HG02610 (cell line): ENCODE measurements around the gene POLN.

Source experiments
- ATAC-seq: cut with Tn5 transposase; IDR thresholded peaks from one replicate; pipeline ENCODE4 v1.9.1; 2021; ENCODE audit warnings: mild to moderate bottlenecking, moderate library complexity; ENCODE audit not compliant: unreplicated experiment

POLN gene

DNA sequence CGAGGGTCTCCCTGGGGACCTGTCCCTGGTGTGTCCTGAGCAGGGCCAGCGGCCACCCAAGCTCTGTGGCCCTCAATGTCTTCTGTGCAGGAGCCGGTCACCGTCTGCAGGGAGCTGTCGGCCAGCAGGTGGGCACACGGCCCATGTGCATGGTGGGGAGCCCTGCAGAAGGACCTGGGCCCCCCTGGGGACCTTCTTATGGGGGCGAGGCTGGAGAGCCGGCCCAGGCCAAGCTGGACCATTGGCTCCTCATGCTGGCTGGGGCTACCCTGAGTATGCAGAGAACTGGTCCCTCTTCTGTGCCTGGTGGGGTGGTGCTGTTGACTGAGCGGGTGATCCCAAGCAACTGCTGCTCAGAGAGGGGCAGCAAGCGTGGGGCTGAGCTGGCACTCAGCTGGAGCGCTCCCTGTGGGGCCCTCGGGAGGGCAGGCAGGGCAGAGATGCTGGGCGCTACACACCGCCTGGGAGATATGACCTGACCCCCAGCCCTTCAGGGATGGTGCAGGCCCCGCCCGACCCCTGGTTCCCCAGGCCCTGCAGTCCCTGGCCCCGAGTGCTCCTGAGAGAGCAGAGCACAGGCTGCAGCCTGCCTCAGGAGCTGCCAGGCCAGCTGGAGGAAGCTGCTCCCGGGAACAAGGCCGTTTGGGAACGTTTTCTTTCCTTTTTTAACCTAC lies 168.0 kb downstream of the POLN start:
- no peak for ATAC-seq

DNA sequence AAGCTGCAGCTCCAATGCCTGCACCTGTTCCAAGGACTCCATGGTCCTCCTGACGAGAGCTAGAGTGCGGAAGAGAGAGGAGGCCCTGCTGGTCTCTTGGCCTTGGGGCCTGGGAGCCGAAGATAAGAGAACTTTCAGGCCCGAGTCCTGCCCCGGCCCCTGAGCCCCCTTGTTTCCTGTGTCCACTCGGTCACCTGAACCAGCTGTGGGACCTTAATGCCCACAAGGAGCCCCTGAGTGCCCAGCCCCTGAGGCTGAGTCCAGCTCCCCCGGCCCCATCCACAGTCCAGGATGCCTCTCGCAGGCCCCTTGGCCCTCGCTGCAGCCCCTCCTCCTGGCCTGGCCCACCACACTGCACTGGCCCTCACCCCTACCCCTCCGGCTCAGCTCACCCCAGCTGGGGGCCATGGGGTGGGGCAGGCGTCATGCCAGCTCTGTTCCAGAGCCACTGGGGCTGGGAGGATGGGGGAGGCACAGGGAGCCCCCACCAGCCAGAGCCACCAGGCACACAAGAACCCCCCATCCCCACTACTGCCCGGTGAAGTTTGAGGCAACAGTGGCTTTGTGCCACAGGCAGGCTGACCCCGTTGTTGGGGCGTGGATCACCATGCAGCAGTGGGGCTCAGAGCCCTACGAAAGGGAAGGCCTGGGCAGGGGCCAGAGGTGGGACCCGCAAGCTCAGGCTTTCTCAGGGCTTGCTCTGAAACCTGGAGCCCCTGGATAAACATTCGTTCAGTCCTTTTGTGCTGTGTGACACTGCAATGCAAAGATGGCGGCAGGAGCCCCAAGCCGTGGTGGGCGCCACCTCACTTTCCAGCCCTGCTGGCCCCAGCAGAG lies 168.7 kb downstream of the POLN start:
- no peak for ATAC-seq

DNA sequence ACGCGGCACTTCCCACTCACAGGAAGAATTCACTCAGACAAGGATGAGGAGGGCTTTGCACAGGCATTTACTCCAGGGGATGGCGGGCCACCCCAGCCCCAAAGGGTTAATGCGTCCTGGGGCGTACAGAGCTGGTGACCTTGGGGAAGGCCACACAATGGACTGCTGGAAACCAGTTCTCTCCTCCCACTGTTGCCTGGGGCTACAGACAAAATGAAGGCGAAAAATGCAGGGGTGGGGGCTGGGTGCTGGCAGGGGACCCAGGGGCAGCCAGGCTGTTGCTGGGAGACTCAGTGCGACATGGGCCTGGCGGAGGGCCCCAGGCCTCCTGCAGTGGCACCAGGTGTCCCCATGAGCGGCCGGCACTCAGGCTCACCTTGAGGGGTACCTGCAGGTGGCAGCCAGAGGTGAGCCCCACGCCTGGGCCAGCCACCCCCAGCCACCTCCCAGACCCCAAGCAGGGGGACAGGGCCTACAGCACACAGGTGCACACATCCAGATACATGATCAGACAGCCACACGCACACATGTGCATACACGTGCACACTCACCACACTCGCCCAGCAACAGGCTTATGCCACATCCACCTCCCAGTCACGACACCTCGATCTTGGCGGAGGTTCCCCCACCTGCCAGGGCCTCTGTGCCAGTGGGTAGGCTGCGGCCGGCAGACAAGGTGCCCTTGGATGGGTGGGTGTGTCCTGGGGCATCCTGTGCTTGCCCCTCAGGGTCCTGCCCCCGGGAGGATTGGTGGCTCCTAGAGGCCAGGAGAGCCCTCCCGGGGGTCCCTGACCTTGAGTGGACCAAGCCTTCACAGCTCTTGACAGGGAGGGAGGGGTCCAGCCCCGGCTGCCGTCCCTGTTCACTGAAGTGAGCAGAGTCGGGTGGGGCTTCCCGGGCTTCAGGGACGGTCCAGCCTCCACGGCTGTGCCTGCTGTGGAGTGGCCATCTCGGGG lies 169.7 kb downstream of the POLN start:
- no peak for ATAC-seq

DNA sequence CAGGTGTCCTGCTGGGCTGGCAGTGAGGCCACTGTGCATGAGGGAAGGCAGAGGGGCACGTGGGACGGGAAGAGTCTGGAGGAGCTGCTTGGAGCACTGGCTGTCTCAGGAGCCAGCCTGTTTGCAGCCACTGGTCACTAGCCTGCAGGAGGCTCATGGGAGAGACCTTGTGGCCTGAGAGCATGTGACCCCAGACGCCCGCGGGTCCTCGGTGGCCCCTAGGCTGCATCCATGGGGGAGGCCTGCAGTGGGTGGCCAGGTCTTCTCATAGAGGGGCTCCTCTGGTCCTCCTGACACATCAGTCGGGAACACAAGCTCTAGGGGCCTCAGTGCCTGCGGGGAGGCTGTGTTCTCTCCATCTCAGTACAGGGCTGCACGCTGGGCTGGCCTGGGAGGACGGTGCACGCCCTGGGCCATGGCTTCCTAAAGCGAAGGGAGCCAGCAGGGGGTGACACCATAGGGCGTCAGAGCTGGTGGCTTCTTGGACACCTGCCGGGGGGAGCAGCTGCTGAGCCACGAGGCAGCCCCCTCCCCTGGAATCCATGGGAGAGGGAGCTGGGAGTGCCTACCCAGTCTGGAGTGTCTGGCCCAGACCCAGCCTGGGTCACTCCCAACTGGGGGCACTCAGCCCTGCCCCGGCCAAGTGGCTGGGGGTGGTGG lies 170.5 kb downstream of the POLN start:
- ATAC-seq: no peak

DNA sequence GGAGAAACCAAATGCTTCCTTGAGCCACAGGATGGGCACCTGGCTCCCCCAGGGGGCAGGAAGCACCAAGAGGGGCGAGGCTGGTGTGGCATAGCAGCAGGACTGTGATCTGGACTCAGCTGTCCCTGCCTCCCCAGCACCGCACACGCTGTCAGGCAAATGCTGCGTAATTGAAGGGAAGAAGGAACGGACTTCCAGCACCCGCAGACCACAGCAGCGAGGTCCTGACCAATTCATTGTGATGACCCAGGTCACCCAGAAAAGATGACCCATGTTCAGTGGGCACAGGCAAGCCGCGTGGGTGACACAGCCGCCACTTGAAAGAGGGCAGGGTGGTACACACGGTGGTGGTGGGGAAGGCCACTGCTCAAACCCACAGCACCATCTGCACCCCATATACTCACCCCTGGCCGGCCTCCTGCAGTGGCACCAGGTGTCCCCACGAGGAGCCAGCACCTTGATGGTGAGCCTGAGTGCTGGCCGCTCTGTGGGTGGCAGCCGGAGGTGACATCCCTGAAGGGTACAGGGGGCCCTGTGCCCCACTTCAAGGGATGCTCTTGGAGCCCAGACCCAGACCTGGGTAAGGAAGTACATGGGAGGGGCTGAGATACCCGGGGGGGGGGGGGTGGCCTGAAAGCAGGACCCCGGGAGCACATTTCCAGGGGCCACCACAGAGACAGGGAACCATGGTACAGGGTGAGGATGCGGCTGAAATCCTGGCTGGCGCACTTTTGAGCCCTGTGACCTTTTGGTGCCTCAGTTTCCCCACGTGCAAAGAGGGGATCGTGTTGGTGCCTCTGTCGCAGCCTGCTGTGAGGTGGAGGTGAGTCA lies 171.3 kb downstream of the POLN start:
- no peak for ATAC-seq

DNA sequence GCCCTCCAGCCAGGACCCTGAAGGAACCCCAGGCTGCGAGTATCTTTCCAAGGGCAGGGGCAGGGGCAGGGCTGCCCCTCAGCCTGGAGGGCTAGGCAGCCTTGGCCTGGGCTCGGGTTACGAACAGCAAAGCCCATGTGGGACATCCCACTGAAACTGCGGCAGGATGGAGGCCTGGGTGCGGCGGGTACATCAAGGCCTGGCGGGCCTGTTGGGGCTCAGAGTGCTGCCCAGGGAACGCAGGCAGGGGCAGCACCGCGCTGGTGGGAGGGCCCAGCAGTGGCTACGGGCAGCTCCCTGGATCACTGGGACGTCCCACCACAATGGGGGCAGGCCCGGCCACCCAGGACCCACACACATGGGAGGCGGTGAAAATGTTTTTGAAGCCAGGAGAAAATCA lies 171.9 kb downstream of the POLN start:
- ATAC-seq: no peak

DNA sequence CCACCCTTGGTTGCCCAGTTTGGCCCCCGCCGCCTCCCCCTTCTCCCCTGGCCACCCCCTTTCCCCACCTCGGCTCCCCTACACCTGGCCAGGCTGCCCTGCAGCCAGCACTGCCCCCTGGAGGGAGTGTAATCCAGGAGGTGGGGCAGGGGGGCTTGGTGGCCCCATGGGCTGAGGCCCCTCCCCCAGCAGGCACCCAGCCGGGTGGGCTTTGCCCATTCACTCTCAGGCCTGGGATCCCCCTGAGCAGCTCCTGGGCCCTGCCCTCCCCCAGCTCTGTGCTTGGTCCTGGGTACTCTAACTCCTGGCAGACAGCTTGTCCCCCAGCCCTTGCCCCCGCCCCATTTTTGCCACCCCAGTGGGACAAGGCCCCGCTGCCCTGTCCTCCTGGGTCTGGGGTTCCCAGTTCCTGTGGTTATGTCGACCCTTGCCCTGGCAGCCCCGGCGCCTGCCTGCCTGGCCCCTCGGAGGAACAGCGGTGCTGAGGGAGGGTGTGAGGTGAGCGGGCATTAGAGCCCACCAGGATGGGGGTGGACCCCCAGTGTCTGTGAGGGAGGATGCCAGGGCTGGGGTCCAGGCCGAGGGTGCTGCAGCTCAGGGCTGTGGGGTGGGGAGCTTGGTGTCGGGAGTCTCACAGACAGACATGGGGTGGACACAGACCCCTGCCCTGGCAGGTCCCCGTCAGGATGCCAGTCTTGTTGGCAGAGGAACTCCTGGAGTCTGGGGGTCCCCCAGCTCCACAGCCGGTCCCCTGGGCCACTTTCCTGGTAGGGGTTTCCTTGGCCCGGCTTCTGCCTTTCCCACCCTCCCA lies 172.6 kb downstream of the POLN start:
- no peak for ATAC-seq

DNA sequence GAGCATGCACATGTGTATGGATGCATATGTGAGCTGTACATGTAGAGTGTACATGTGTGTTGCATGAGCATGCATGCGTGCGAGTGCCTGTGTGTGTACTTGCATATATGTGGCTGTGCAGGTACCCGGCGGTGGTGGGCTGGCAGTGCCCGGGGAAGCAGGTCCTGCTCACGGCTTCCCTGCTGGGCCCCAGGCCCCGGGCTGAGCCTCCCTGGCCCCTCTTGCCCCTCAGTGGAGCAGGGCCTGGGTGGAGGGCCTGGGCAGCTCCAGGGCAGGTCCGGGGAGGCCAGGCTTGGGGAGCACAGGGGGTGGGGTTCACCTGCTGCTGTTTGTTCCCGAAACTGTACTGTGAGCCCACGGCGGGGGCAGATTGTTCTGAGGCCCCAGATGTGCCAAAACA lies 173.4 kb downstream of the POLN start:
- ATAC-seq: no peak

DNA sequence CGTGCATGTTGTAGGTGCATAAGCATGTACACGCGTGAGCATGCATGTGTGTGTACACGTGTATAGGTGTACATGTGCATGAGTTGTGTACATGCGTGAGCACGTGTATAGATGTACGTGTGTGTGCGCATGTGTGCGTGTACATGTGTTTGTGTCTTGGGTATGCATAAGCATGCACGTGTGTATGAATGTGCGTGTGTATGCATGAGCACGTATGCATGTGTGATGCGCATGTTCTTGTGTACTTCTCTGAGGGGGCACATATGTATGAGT lies 173.8 kb downstream of the POLN start:
- ATAC-seq: no peak

DNA sequence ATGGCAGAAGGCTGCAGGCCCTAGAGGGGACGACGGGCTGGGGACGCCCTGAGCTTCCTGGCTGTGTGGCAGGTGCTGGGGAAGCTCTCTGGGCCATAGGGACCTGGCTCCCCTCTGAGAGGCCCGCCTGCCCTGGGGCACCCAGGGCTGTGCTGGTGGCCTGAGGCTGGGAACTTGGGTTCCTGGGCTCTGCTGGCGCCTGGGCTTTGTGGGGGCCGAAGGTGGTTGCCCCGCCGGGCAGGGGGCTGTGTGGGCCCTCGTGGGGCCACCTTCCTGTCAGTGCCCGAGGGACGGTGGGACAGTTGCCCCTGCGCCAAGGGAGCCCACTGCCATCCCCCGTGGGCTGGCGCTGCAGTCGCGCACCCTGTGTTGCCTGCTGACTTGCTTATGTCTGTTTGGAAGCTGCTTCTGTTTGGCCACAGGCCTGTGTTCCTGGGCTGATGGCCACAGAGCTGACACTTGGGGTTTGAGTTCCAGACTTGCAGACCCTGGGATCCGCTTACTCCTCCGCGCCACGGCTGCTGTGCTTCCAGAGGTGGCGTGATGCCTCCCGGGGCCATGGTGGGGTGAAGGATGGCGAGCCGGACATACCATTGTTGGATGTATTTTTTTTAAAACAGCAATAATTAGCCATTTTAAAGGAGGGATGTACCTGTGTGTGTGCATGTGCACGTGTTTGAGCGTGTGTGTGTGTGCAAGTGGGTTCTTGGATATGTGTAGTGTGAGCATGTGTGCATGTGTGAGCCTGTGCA lies 174.3 kb downstream of the POLN start:
- ATAC-seq: no peak

DNA sequence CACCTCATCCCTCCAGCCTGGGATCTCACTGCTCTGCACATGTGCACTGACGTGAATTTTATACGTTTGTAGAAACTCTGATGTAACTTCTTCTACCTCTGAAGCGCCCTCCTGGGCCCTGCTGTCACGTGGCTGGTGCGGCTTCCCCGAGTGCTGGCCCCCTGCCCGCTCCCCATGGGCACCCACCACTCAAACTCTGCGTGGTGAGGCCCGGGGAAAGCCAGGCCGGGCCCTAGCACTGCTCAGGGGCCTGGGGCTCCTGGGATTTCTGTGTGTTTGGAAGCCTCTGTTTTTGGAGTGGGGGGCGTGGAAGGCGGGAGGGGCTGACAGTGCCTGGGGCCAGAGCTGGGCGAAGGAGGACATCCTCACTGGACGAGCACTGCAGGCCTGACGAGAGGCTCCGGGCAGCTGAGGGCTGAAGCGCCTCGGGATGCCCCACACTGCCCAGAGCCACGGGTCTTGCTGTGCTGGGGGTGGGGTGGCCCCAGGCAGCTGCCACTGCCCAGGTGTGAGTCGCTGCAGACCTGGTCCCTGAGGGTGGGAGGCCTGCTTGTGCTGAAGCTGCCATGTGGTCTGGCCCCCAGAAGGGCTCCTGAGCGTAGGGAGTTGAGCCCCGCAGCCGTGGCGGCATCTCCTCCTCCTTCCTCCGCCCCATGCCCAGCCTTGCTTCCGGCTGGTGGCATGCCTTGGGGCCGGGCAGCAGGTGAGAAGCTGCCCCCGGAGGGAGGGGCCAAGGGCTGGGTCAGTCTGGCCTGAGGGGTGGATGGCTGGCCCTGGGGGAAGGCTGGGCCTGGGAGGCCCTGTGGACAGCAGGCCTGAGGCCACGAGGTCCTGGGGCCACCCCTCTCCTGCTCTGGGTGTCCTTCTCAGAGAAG lies 175.1 kb downstream of the POLN start:
- ATAC-seq: no peak

DNA sequence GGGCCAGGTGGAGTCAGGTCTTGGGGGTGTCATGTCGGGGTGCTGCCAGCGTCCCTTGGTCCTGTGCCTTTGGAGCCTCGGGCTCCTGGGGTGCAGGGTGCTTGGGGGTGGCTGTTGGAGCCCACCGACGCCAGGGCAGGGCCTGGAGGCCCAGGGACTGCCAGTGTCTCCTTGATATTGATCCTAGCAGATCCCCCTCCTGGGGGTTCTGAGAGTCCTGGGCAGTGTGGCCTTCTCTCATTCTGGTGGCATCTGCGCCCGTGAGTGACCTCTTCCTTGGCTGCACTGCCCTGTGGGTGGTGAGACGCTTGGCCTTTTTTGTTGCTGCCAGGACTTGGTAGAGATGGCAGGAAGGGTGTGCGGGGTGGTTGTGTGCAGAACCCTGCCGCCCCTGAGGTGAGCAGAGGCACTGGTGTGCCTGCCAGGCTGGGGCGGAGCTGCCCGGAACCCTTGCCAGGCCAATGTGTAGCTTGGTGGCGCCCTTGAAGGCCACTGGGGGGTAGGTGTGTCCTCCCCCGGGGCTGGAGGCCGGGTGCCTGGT lies 175.8 kb downstream of the POLN start:
- ATAC-seq: no peak

DNA sequence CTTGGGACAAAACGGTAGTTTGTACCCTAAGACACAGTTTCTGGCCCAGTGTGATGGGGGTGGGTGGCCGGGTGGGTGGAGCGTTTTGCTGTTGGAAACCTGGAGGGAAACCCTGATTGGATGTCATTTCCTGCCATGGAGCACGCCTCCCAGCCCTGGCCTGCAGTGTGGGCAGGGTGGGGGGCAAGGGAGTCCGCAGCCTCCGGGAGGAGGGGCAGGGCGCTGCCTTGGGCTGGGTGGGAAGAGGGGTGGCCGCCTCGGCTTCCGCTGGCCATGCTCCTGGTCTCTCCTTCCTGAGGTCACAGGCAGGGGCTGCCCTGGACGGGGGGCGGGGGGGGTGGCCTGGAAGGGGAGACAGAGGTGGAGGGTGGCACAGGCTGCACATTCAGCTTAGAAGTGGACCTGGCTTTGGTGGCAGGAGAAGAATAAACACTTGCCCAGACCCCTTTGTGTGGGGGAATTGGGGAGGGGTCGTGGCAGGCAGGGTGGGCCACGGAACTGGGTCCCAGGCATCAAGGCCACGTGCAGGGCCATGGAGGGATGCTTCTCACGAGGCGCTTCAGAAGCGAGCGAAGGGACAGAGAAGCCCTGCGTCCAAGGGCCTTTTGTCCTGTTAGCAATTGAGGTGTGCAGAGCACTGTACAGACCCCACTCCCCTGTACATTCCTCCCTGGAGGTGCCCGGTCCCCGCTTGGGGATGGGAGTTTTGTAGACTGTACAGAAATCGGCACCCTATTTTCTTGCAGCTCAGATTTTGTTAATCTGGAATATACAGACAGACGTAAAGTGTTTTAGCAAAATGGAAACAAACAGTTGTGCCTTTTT lies 176.6 kb downstream of the POLN start:
- no peak for ATAC-seq

DNA sequence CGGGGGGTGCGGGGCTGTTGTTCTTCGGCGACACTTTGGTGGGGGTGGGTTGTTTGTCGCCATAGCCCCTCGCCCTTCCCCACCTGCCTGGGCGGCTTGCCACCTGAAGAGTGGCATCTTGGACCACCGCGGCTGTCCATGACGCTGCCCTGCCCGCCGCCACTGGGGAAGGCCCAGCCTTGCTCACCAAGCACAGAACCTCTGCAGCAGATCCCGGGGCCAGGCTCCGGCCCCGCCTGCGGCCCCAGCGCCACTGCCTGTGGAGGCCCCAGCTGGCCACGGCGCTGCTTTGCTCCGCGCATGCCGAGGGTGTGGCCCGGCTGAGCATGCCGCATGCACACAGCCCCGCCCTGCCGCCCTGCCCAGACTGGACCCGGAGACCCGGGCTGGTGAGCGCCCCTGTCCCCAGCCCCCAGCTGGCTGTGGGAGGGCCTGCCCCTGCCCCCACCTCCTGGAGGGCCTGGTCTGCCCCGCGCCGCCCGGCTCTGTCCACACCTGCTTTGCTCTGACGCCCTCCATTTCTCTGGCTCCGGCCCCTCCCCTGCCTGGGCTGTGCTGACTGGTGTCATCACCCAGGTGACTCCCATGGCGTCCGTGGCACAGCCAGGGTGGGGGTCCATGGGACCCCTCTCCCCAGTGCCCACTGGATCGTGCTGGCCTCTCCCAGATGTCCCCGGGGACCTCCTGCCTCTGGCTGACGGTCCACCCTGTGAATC lies 177.5 kb downstream of the POLN start:
- no peak for ATAC-seq

DNA sequence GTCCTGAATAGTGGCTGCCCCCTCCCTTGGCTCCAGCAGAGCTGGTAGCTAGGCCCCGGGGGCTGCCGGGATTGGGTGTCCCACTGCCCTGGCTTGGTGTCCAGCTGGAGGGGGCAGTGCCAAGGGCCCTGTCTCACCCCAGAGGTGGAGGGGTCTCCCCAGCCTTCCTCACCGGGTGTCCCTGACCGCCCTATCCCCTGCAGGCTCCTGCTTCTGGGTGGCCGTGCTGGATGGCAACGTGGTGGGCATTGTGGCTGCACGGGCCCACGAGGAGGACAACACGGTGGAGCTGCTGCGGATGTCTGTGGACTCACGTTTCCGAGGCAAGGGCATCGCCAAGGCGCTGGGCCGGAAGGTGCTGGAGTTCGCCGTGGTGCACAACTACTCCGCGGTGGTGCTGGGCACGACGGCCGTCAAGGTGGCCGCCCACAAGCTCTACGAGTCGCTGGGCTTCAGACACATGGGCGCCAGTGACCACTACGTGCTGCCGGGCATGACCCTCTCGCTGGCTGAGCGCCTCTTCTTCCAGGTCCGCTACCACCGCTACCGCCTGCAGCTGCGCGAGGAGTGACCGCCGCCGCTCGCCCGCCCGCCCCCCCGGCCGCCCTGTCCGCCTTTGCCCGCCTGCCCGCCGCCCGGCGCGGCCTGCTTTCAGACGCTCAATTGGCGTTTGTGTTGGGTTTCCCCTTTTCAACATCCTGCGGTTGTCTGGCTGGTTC lies 178.2 kb downstream of the POLN start:
- ATAC-seq: no peak
